Uterus (tissue), 2 donors: ENCODE measurements around the gene CNOT9.

ENCODE experiments used
- CTCF ChIP-seq, 4 experiments: fragments of 200-600 bp in 2 of 4; fragments of 450-650 bp in 2 of 4; sonication (generic) in 2 of 4; IDR thresholded peaks; one replicate each; pipeline ENCODE4 v1.5.1; 2016 to 2019; ENCODE audit warnings: antibody characterized with exemption in 4 of 4, mild to moderate bottlenecking in 2 of 4, moderate library complexity in 1 of 4
- POLR2A ChIP-seq, 2 donors: fragments of 450-650 bp; IDR thresholded peaks; one replicate each; pipeline ENCODE4 v1.6.1; 2016; ENCODE audit warnings: antibody characterized with exemption in 2 of 2, mild to moderate bottlenecking in 1 of 2, moderate library complexity in 1 of 2

- TF ChIP-seq CTCF (IDR thresholded peaks at IDR 0.05) (no peak), POLR2A (IDR thresholded peaks at IDR 0.05) (no peak)
Measured at GRCh38 chr2:218536804-218537494, 31.7 kb upstream of the CNOT9 start.
